Body of pancreas (tissue), 4 donors: ENCODE results near the gene RNF213.

Experiments used
- POLR2A ChIP-seq, 3 donors: fragments of 450-650 bp; IDR thresholded peaks; one replicate each; pipeline ENCODE4 v1.6.1; 2016; ENCODE audit warnings: antibody characterized with exemption in 3 of 3, mild to moderate bottlenecking in 2 of 3
- TF ChIP-seq, protein P1 (sequence below), 7 experiments: fragments of 450-650 bp in 4 of 7; fragments of 200-600 bp in 3 of 7; sonication (generic) in 3 of 7; IDR thresholded peaks; one replicate each; pipeline ENCODE4 v1.5.1; 2016 to 2019; ENCODE audit warnings: antibody characterized with exemption in 7 of 7

DNA sequence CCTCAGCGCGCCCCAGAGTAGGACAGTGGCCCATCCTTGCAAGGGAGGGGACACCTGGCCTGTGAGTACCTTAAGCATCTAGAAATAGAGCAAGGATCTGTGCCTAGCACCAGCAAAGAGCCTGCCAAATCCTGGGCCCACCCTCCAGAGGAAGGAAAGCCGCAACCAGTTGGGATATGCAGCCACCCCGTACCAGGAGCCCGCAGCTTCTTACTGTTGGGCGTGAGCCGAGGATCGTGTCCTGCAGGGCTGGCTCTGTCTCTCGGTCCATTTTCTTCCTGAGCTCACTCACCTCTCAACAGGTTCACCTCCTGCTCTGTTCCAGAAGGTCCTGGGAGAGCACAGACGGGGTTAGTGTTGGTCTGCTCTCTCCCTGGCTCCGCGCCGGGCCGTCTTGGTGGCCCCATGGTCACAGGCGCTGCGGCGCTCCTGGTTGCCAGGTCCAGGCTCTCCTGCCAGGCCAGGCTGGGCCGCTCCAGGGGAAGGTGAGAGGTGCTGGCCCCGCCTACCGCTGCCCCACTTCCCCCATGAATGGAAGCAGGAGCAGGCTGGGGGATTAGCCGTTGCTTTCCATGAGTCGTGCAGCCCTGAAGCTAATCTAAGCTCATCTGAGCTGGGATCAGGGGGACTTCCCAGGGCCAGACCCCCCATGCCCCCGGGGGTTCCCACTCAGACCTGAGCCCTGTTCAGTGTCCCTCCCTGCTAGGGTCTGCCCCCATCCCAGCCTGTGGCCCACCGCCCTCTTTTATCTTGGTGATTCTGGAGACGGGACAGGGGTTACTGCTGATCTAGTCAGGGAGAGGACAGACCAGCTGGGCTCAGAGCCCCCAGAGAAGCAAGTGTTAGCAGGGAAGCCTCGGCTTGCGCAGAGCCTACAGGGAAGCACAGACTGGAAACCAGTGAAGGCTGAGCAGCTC is 167.0 kb downstream of the RNF213 start:
- TF ChIP-seq, protein P1, sequence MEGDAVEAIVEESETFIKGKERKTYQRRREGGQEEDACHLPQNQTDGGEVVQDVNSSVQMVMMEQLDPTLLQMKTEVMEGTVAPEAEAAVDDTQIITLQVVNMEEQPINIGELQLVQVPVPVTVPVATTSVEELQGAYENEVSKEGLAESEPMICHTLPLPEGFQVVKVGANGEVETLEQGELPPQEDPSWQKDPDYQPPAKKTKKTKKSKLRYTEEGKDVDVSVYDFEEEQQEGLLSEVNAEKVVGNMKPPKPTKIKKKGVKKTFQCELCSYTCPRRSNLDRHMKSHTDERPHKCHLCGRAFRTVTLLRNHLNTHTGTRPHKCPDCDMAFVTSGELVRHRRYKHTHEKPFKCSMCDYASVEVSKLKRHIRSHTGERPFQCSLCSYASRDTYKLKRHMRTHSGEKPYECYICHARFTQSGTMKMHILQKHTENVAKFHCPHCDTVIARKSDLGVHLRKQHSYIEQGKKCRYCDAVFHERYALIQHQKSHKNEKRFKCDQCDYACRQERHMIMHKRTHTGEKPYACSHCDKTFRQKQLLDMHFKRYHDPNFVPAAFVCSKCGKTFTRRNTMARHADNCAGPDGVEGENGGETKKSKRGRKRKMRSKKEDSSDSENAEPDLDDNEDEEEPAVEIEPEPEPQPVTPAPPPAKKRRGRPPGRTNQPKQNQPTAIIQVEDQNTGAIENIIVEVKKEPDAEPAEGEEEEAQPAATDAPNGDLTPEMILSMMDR (IDR thresholded peaks at IDR 0.05) = no peak
- TF ChIP-seq POLR2A (IDR thresholded peaks at IDR 0.05) = no peak
